Measurements from ENCODE around the gene USP7.
"Not testable (repeated sequence)": the region's sequence is repeated elsewhere in the genome, so short reads cannot be mapped to it uniquely, and the experiment has no call there.

Gene USP7

DNA sequence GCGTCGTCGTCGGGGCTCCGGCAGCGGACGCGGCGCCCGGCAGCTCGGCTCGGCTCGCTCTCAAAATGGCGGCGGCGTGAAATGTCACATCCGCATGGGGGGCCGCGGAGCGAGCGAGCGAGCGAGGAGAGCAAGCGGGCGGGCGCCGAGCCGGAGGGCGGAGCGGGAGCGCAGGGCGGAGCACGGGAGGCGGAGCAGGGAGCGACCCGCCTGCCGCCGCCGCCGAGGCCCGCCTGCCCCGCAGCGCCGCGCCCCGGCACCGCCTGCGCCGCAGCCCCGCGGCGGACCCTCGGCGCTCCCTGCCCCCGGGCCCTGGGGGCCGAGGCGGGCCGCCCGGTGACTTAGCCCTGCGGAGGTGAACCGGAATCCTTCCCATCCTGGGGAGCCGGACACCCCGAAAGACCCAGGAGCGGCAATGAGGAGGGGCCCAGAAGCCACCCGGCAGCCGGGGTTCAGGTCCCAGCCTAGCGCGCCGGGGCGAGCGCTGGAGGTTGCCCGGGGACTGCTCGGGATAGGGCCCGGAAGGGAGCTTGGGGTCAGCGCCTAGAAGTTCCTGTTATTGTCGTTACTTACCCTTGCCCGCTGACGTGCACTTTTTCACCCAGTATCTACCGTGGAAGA lies at the start of gene USP7:
Gene USP7, minus strand, starts transcription at position 86 of the 621 bp plus-strand sequence. CDS start 621 bp downstream, outside the sequence.
- peak; percentile 97 for DNase-seq

DNA sequence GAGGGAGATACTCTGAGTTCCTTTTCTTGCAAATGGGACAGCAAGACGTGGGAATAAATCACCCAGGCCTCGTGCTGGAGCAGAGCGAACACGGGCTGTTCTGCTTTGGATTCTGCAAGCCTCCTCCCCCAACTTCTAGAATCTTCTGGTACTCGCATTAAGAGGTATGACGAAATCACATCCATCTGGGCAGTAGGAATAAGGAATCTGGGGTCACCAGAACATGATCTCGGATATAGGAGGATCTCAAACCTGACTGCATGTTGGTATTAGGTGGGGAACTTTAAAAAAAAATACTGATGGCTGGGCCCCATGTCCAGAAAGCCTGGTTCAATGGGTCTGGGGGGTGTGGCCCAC lies 49.8 kb upstream of the USP7 start:
- DNase-seq = no peak

DNA sequence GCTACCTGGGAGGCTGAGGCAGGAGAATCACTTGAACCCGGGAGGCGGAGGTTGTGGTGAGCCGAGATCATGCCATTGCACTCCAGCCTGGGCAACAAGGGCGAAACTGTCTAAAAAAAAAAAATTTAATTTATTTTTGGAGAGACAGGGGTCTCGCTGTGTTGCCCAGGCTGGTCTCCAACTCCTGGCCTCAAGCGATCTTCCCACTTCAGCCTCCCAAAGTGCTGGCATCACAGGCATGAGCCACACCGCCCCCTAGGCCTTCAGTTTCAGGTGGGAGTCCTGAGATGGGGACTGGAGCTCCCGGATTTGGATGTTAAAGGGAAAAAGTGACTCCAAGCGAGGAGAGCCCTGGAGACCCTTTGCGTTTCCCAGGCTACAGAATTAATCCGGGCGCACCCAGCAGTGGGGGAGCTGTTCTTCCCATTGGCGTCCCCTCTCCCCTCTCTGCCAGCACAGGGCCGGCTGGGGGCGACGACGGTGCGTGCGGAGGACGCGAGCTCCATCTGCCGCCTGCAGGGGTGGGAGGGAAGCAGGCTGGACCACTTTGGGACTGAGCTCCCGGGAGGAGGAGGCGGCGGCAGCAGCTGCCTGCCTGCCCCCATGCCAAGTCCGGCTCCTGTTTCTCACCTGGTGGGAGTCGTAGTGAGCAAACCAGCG lies 49.3 kb upstream of the USP7 start:
- DNase-seq = no peak

DNA sequence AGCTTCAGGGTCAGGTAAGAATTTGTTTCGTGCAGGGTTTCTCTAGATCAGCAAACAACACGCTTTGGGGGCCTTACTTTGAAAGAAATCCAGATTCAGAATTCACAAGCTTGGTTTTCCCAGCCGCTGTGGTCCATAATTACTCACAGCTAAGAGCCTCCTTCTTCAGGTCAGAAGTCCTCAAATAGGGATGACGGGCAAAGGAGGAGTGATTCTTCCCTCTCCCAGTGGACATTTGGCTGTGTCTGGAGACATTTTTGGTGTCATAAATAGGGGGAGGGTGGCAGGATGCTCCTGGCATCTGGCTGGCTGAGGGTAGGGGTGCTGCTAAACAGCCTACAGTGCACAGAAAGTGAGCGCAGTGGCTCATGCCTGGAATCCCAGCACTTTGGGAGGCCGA lies 48.6 kb upstream of the USP7 start:
- DNase-seq = no peak

DNA sequence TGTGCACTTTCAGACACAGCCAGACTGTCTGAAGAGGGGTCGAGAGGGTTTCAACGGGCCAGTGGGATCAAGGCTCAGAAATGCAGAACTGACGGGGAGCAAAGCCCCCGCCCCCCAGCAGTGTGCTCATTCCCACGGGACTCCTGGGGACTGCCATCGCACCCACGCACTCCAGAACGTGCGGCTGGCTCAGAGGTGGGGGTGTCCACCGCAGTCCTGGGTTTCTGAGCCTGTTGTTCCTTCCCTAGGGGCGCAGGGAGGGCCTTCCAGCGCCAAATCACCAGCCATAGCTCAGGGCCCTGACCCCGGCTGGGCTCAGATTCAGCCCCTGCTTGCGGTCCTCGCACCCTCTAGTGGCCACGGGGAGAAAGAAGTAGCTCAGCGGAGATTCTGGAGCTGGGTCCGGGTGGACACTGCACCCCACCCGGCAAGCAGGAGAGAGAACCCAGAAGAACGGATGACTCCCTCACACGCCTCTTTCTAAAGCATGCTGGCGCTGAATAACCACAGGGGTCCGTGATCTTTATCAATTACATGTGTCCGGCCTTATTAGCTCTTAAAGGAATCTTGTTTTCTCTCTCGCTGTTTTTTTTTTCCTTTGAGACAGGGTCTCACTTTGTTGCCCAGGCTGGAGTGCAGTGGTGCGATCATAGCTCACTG lies 45.0 kb upstream of the USP7 start:
- DNase-seq = peak; percentile 86

DNA sequence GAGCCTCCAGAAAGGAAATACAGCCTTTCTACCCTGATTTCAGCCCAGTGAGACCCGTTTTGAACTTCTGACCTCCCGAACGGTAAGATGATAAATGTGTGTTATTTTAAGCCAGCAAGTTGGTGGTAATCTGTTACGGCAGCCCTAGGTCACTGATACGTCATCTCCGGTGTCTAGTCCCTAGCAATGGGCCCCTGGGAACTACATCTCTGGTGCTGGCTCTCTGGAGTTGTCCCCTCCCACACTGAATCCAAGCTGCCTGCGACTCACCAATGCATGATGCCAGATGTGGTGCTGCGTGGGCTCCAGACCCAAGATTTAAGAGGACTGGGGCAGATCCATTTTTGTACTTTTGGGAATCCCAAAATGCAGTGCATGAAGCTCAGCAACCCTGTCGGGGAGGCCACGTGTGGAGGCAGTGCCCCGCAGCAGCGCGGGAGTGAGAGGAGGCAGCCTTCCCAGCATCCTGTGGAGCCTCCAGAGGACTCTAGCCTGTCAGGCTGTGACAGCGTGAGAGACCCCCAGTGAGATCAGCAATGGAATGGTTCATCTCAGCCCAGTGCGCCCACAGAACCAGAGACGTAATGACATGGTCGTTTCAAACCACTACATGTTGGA lies 43.6 kb upstream of the USP7 start:
- DNase-seq = no peak

DNA sequence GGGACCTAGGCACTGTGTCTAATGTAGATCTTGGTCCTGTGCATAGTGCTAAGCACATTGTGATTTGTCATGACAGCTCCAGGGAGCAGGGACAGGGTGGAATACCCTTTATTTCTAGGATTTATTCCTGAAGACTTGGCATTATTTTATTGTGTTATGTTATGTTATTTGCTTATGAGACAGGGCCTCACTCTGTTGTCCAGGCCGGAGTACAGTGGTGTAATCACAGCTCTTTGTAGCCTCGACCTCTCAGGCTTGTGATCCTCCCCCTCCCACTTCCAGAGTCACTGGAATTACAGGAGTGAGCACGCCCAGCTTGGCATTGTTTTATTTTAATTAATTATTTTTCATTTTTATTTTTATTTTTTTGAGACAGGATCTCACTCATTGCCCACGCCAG lies 40.5 kb upstream of the USP7 start:
- no peak for DNase-seq

DNA sequence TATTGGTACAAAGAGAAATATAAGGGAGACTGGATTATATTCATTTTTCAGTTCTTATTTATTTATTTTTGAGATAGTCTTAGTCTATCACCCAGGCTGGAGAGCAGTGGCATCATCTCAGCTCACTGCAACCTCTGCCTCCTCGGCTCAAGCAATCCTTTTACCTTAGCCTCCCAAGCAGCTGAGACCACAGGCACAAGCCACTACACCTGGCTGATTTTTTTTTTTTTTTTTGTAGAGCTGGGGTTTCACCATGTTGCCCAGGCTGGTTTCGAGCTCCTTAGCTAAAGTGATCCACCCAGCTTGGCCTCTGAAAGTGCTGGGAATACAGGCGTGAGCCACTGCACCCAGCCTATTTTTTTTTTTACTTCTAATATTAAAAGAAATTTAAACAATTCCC lies 40.1 kb upstream of the USP7 start:
- DNase-seq = no peak

DNA sequence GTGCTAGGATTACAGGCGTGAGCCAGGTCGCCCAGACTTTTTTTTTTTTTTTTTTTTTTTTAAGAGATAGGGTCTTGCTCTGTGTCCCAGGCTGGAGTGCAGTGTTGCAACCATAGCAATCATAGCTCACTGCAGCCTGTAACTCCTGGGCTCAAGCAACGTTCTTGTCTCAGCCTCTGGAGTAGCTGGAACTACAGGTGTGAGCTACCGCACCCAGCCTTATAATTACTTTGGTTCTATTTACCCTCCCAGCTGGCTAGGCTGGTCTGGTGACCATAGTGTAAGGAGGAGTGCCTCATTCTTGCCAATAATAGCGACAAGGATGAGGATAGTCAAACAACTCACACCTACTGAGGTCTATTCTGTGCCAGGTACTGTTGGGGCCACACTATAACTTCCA lies 39.6 kb upstream of the USP7 start:
- no peak for DNase-seq

DNA sequence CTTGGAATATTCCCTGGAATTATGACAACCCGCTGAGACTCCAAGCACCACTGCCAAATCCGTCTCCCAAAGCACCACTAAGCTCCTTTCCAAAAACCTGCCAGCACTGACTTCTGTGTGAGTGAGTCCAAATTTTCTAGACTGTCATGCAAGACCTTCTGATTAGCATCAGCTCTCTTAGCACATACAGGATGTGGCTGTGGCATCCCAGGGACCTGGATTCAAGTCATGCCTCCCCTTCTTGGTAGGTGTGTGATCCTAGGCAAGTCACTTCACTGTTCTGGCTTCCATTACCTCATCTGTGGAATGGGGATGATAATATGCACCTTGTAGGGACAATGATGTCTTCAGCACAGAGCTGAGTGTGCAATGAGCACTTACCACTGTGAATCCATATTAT lies 38.3 kb upstream of the USP7 start:
- DNase-seq = no peak

DNA sequence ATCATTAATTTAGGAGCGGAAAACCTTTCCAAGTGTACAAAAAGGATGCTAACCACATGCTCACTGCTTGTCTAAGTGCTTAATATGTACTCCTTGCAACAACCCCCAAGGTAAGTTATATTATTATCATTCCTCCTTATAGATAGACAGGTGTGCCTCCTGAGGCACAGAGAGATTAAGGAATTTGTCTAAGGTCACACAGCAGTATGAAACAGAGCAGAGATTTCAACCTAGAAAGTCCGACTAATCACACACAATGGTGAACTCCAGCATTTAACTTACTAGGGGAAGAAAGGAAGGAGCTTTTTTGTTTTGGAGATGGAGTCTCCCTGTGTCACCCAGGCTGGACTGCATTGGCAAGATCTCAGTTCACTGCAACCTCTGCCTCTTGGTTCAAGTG lies 37.0 kb upstream of the USP7 start:
- no peak for DNase-seq

DNA sequence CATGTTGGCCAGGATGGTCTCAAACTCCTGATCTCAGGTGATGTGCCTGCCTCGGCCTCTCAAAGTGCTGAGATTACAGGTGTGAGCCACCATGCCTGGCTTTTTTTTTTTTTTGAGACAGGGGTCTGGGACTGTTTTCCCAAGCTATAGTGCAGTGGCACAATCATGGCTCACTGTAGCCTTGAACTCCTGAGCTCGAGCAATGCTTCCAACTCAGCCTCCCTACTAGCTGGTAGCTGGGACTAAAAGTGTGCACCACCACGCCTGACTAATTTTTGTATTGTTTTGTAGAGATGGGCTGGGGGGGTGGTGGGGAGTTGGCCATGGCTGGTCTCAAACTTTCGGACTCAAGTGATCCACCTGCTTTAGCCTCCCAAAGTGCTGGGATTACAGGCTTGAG lies 36.1 kb upstream of the USP7 start:
- no peak for DNase-seq

DNA sequence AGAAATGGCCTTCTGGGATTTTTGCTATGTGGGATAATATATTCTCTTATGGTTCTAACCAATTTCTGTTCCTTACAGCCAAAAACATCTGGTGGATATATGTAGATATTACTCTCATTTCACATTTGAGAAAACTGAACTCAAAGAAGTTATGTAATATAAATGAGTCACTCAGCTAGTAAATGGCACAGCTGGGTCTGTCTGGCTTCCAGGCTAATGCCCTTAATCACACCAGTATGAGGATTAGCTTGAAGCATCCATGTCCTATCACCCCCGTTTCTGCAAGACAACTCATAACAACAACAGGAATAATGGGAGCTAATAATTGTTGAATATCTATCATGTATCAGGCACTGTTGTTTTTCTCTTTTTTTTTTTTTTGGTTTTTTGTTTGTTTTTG lies 34.4 kb upstream of the USP7 start:
- no peak for DNase-seq

DNA sequence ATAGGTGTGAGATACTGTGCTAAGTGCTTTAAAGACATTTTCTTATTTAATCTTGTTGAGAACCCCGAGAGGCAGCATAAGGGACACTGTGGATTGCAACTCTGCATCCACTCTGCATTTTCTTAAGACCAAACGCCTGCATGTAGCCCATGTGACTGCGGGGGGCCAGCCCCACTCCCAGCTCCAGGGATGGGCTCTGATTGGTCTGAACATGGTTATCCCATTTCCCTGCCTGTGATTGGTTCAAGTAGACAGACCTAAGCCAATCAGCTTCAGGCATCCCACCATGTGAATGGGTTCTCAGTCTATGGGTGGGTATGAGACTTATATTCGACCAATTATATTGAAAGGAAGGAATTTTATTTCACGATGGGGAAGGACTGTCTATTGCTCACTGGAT lies 33.2 kb upstream of the USP7 start:
- no peak for DNase-seq

DNA sequence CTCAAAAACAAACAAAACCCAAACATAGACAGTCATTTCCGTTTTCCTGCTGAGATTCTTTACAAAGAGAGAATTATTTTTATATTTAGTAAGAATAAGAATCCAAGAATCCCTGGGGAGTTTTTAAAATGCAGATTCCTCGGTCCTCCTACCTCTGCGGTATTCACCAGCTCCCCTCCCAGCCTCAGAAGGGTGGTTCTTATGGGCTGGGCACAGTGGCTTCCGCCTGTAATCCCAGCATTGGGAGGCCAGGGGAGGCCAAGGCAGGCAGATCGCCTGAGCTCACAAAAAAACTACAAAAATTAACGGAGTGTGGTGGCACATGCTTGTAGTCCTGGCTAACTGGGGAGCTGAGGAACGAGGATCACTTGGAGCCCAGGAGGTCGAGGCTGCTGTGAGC lies 26.7 kb upstream of the USP7 start:
- DNase-seq = no peak

DNA sequence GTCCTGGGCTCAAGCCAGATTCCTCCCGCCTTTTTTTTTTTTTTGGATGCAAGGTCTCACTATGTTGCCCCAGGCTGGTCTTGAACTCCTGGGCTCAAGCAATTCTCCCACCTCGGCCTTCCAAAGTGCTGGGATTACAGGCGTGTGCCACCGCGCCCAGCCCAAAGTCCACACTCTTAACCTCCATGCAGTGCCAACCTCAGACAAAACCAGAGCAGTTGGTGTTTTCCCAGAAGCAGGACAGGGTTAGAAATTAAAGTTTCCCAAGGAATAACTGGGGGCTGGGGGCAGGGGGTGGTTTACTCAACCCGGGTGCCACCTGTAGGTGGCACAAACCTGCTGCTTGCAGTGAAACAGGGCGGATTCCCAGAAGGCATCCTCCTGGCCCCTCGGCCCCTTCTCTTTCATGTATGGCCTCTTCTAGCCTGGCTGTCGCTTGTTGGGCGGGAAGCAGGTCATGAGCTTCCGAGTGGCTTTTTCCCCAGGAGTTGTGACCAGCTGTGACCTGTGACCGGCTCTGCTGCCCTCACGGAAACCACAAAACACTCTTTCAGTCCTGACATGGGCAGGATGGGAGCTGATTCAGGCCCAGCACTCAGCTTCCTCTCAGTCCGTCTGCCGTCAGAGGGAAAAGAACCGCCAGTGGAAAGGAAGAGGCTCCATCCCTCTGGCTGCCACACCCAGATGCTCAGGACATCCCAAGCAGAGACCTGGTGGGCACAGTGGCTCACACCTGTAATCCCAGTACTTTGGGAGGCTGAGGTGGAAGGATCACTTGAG lies 25.6 kb upstream of the USP7 start:
- no peak for DNase-seq

DNA sequence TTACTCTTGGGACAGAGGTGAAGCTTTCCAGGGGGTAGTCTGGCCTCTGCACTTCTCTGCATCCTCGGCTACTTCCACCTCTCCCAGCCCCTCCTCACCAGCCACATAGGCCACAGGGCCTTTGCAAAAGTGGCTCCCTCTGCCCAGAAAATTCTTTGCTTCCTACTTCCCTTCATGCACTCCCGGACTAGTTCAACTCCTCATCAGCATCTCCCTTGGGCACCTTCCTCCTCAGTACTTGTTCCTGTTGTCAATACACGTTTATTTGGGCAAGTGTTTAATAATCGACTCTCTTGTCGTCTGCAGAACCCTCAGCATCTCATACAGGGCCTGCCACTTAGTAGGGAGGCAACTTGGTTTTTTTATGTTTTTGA lies 23.1 kb upstream of the USP7 start:
- DNase-seq = no peak

DNA sequence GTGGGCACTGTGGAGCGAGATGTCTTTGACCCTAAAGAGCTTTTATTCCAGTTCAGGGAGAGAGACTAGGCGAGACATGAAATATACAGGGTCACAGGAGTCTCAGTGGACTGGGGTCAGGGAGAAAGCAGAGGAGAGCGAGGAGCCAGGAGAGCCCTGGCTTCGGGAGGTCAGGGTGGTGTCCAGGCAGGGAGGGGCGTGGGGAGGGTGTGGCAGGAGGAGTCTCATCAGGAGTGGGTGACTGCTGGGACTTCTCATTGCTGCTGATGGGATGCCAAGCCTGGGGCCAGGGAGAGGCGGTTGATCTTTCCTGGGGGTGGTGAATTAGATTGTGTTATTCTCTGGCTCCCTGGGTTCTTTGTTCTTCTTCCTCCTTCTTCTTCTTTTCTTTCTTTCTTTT lies 22.4 kb upstream of the USP7 start:
- DNase-seq = no peak

DNA sequence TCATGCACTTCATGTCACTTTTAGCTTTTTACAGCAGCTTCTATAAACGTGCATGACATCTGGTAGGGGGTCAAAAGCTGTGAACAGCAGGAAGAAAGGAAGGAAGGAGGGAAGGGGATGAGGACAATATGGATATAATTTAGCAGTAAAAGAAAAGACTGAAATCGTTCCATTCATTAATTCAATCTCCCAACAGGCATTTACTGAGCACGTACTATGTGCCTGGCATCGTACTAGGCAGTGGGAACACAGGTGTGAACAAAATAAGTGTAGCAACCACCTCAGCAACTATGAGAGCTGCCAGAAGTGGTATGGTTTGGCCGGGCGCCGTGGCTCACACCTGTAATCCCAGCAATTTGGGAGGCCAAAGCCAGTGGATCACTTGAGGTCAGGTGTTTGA lies 19.1 kb upstream of the USP7 start:
- DNase-seq = no peak

DNA sequence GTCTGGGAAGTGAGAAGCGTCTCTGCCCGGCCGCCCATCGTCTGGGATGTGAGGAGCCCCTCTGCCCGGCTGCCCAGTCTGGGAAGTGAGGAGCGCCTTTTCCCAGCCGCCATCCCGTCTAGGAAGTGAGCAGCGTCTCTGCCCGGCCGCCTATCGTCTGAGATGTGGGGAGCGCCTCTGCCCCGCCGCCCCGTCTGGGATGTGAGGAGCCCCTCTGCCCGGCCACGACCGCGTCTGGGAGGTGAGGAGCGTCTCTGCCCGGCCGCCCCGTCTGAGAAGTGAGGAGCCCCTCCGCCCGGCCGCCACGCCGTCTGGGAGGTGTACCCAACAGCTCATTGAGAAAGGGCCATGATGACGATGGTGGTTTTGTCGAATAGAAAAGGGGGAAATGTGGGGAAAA lies 18.2 kb upstream of the USP7 start:
- DNase-seq = not testable (repeated sequence)

DNA sequence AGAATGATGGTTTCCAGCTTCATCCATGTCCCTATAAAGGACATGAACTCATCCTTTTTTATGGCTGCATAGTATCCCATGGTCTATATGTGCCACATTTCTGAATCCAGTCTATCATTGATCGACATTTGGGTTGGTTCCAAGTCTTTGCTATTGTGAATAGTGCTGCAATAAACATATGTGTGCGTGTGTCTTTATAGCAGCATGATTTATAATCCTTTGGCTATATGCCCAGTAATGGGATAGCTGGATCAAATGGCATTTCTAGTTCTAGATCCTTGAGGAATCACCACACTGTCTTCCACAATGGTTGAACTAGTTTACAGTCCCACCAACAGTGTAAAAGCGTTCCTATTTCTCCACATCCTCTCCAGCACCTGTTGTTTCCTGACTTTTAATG lies 12.5 kb upstream of the USP7 start:
- DNase-seq = not testable (repeated sequence)

DNA sequence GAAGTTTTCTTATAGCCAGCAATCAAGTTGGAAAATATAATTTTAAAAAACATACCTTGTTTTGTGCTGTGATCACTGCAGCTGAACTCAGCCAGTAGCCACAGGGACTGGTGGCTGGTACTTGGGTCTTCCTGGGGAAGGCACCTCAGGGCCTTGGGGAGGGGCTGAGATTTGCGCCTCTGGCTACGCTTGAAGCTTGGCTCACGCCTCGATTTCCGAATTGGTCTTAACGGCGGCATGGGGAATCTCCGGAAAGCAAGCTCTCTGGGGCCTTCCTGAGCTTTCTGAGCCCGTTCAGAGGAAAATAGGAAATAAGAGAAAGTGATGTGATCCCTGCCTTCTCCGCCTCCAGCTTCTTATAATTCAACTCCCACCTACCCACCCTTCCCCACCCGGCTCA lies 11.3 kb upstream of the USP7 start:
- no peak for DNase-seq

DNA sequence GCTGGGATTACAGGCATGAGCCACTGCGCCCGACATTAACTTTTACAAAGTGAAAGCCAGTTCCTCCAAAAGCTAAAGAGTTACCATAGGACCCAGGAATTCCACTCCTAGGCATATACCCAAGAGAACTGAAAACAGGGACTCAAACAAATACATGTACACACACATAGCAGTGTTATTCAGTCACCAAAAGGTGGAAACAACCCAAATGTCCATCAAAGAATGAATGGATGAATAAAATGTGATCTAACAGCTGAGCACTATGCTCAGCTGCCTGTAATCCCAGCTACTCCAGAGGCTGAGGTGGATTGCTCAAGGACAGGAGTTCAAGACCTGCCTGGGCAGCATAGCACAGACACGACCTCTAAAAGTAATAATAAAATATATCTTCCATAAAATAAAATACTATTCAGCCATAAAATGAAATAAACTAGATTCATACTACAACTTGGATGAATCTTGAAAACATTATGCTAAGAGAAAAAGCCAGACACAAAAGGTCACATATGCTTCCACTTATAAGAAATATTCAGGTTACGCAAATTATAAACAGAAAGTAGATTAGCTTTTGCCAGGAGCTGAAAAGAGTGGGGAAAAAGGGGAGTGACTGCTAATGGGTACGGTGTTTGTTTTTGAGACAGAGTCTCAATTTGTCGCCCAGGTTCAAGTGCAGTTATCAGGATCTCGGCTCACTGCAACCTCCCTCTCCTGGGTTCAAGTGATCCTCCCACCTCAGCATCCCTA lies 9.3 kb upstream of the USP7 start:
- no peak for DNase-seq
